ENCODE results near the gene C19orf73. TPM values are rescaled to one million over a fixed set of nuclear protein-coding genes. Genes with fewer than 3 reads are reported as not detected.

Gene C19orf73
- 2.1 and 3.3 TPM in 2 replicates for total RNA-seq

GRCh38 chr19:49118565-49119410 is at the start of gene C19orf73:
Gene C19orf73 (minus strand): TSS chr19:49119143. CDS start chr19:49119022, 121 bp downstream.

GRCh38 chr19:49157445-49158224 is 38.7 kb upstream of the C19orf73 start, which contains the start of gene TRPM4:
Gene TRPM4 (plus strand): TSS chr19:49157792. CDS start chr19:49157867, 75 bp downstream.

GRCh38 chr19:49155005-49155819 is 36.3 kb upstream of the C19orf73 start, which contains the start of gene HRC:
Gene HRC (minus strand): TSS chr19:49155396. CDS start chr19:49155237, 159 bp downstream.

GRCh38 chr19:49119411-49120324 is 725 bp upstream of the C19orf73 start, which contains the start of gene PPFIA3:
Gene PPFIA3 (plus strand): TSS chr19:49119544. CDS start chr19:49127874, 8,330 bp downstream.

GRCh38 chr19:49113762-49114629 is 4.9 kb downstream of the C19orf73 start, which contains the start of gene LIN7B:
Gene LIN7B (plus strand): TSS chr19:49114370. CDS start chr19:49114405, 35 bp downstream.

GRCh38 chr19:49085020-49085867 is 33.7 kb downstream of the C19orf73 start, which contains the start of gene SNRNP70:
Gene SNRNP70 (plus strand): TSS chr19:49085451. CDS start chr19:49086415, 964 bp downstream.

Other genes starting within 250 kb of the C19orf73 start
- gene PPP1R15A, start 246.7 kb downstream of the C19orf73 start, total RNA-seq: 77.9 and 85.9 TPM in 2 replicates
- gene TULP2, start 220.4 kb downstream of the C19orf73 start, total RNA-seq: not detected in 2 replicates
- gene NUCB1, start 218.8 kb downstream of the C19orf73 start, total RNA-seq: 222 and 225 TPM in 2 replicates
- gene DHDH, start 185.4 kb downstream of the C19orf73 start, total RNA-seq: not detected in 2 replicates
- 183 and 190 TPM in 2 replicates for gene BAX, start 164.3 kb downstream of the C19orf73 start, total RNA-seq
- 3,431 and 3,702 TPM in 2 replicates for gene FTL, start 153.8 kb downstream of the C19orf73 start, total RNA-seq
- 34.5 and 35.0 TPM in 2 replicates for gene GYS1, start 125.8 kb downstream of the C19orf73 start, total RNA-seq
- gene RUVBL2, start 125.3 kb downstream of the C19orf73 start, total RNA-seq: 231 and 259 TPM in 2 replicates
- not detected in 2 replicates for gene LHB, start 102.1 kb downstream of the C19orf73 start, total RNA-seq
- not detected in 2 replicates for gene CGB3, start 94.8 kb downstream of the C19orf73 start, total RNA-seq
- gene CGB2, start 87.3 kb downstream of the C19orf73 start, total RNA-seq: not detected in 2 replicates
- not detected in 2 replicates for gene CGB1, start 82.2 kb downstream of the C19orf73 start, total RNA-seq
- not detected in 2 replicates for gene CGB5, start 75.3 kb downstream of the C19orf73 start, total RNA-seq
- not detected in 2 replicates for gene CGB8, start 70.0 kb downstream of the C19orf73 start, total RNA-seq
- gene CGB7, start 61.4 kb downstream of the C19orf73 start, total RNA-seq: 0.53 TPM in 1 of 2 replicates, not detected in the other
- gene NTF4, start 54.3 kb downstream of the C19orf73 start, total RNA-seq: not detected in 2 replicates
- not detected in 2 replicates for gene KCNA7, start 46.4 kb downstream of the C19orf73 start, total RNA-seq
- 173 and 204 TPM in 2 replicates for gene SNRNP70, start 33.7 kb downstream of the C19orf73 start, total RNA-seq
- 4.9 and 5.3 TPM in 2 replicates for gene LIN7B, start 4.8 kb downstream of the C19orf73 start, total RNA-seq
- gene PPFIA3, start 401 bp upstream of the C19orf73 start, total RNA-seq: 3.4 and 3.9 TPM in 2 replicates
- not detected in 2 replicates for gene HRC, start 36.3 kb upstream of the C19orf73 start, total RNA-seq
- 19.6 and 25.9 TPM in 2 replicates for gene TRPM4, start 38.6 kb upstream of the C19orf73 start, total RNA-seq
- 0.07 and 0.10 TPM in 2 replicates for gene SLC6A16, start 206.0 kb upstream of the C19orf73 start, total RNA-seq
- not detected in 2 replicates for gene CD37, start 216.3 kb upstream of the C19orf73 start, total RNA-seq
- 56.6 and 65.2 TPM in 2 replicates for gene TEAD2, start 243.3 kb upstream of the C19orf73 start, total RNA-seq
- not detected in 2 replicates for gene DKKL1, start 244.7 kb upstream of the C19orf73 start, total RNA-seq